Type B pancreatic cell (in vitro differentiated cells): ENCODE results near the gene RAB40B. TPM values are rescaled to one million over a fixed set of nuclear protein-coding genes. Genes with fewer than 3 reads are reported as not detected.

Experiments used
- DNase-seq: peaks from one replicate; pipeline ENCODE4 v3.0.0; 2021; ENCODE audit warnings: mixed read lengths; ENCODE audit not compliant: unreplicated experiment; ENCODE audit errors: extremely low spot score
- H3K27ac Mint-ChIP-seq: 2 replicates; pipeline ENCODE4 v1.8.0; 2021; ENCODE audit warnings: mild to moderate bottlenecking, mixed read lengths
- H3K27me3 Mint-ChIP-seq: 2 replicates; pipeline ENCODE4 v1.8.0; 2021; ENCODE audit warnings: mixed read lengths
- H3K36me3 Mint-ChIP-seq: 2 replicates; pipeline ENCODE4 v1.8.0; 2021; ENCODE audit warnings: mixed read lengths
- H3K4me1 Mint-ChIP-seq: one replicate; pipeline ENCODE4 v1.8.0; 2021; ENCODE audit warnings: mixed read lengths; ENCODE audit not compliant: unreplicated experiment
- H3K4me3 Mint-ChIP-seq: 2 replicates; pipeline ENCODE4 v1.8.0; 2021; ENCODE audit warnings: mild to moderate bottlenecking, mixed read lengths
- H3K9me3 Mint-ChIP-seq: 2 replicates; pipeline ENCODE4 v1.8.0; 2021; ENCODE audit warnings: mixed read lengths
- total RNA-seq: library from RNA; stranded (reverse); gene quantifications from 2 replicates; pipeline ENCODE4 v1.2.1, GENCODE V29; 2021; ENCODE audit warnings: low replicate concordance
- TF ChIP-seq, protein P1 (sequence below): fragments of 200-600 bp; sonication (generic); conservative IDR thresholded peaks from 2 replicates; pipeline ENCODE4 v1.5.0; 2021; ENCODE audit warnings: antibody characterized with exemption, mild to moderate bottlenecking

RAB40B gene
- total RNA-seq, 1 donor from 2014 or later = 16.7 TPM

- no peak for DNase-seq
- no peak overlapping the region for H3K4me3 Mint-ChIP-seq
- H3K27ac Mint-ChIP-seq = no peak overlapping the region
- TF ChIP-seq, protein P1, sequence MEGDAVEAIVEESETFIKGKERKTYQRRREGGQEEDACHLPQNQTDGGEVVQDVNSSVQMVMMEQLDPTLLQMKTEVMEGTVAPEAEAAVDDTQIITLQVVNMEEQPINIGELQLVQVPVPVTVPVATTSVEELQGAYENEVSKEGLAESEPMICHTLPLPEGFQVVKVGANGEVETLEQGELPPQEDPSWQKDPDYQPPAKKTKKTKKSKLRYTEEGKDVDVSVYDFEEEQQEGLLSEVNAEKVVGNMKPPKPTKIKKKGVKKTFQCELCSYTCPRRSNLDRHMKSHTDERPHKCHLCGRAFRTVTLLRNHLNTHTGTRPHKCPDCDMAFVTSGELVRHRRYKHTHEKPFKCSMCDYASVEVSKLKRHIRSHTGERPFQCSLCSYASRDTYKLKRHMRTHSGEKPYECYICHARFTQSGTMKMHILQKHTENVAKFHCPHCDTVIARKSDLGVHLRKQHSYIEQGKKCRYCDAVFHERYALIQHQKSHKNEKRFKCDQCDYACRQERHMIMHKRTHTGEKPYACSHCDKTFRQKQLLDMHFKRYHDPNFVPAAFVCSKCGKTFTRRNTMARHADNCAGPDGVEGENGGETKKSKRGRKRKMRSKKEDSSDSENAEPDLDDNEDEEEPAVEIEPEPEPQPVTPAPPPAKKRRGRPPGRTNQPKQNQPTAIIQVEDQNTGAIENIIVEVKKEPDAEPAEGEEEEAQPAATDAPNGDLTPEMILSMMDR = no peak
- H3K36me3 Mint-ChIP-seq = peaks cover 4% of the 10 kb centered on the region
- no peaks in the 10 kb centered on the region for H3K9me3 Mint-ChIP-seq
- peaks cover 15% of the 10 kb centered on the region for H3K4me1 Mint-ChIP-seq
- no peaks in the 10 kb centered on the region for H3K27me3 Mint-ChIP-seq
Measured at GRCh38 chr17:82665891-82666290, 32.6 kb downstream of the RAB40B start.

- Mint-ChIP-seq H3K36me3 (peaks cover 7% of the 10 kb centered on the region), H3K4me3 (no peak overlapping the region), H3K27ac (peak overlapping the region; percentile 46), H3K4me1 (peaks cover 12% of the 10 kb centered on the region), H3K27me3 (no peaks in the 10 kb centered on the region), H3K9me3 (no peaks in the 10 kb centered on the region)
- DNase-seq = no peak
- TF ChIP-seq, protein P1 = no peak
Measured at GRCh38 chr17:82665217-82665616, 33.3 kb downstream of the RAB40B start.

- DNase-seq = no peak
- Mint-ChIP-seq H3K27me3 (no peaks in the 10 kb centered on the region), H3K9me3 (no peaks in the 10 kb centered on the region), H3K36me3 (peaks cover 7% of the 10 kb centered on the region), H3K4me3 (no peak overlapping the region), H3K4me1 (peaks cover 12% of the 10 kb centered on the region), H3K27ac (peak overlapping the region; percentile 46)
- TF ChIP-seq, protein P1 = no peak
Measured at GRCh38 chr17:82664701-82665182, 33.8 kb downstream of the RAB40B start.

- Mint-ChIP-seq H3K27ac (no peak overlapping the region), H3K36me3 (peaks cover 7% of the 10 kb centered on the region), H3K4me1 (peaks cover 12% of the 10 kb centered on the region), H3K9me3 (no peaks in the 10 kb centered on the region), H3K27me3 (no peaks in the 10 kb centered on the region), H3K4me3 (no peak overlapping the region)
- DNase-seq = no peak
- TF ChIP-seq, protein P1 = no peak
Measured at GRCh38 chr17:82664276-82664575, 34.3 kb downstream of the RAB40B start.

DNA sequence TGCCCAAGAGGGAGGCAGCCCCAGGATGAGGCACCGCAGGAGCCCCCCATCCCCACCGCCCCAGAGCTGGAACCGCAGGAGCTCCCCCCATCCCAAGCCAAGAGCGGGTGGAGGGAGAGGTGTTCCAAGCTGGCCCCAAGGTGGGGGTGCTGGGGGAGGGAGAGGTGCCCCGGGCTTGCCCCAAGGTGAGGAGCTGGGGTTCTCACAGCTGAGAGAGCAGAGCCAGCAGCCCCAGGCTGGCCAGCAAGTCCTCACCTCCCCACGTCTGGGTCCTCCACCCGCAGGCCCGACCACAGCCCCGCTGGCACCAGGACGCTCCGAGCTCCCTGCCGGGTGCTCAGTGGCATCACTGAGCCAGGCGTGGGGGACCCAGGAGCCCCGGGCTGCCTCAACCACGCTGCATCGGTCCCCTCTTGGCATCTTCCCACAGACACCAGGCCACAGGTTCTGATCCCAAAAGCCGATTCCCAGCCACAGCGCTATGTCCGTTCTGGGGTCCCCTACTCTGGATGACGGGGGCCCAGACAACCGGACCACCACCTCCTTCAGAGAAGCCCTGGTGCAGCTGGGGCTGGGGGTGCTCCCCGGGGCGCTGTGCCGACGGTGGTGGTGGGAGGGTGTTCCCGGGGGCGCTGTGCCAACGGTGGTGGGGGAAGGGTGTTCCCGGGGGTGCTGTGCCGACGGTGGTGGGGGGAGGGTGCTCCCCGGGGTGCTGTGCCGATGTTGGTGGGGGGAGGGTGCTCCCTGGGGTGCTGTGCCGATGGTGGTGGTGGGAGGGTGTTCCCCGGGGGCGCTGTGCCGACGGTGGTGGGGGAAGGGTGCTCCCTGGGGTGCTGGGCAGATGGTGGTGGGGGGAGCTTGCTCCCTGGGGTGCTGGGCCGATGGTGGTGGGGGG lies 34.9 kb downstream of the RAB40B start:
- TF ChIP-seq, protein P1 = no peak

More for the DNA sequence above, 34.9 kb downstream of the RAB40B start:
- no peak for DNase-seq
- Mint-ChIP-seq H3K36me3 (peaks cover 7% of the 10 kb centered on the region), H3K27me3 (no peaks in the 10 kb centered on the region), H3K9me3 (no peaks in the 10 kb centered on the region), H3K27ac (no peak overlapping the region), H3K4me3 (no peak overlapping the region), H3K4me1 (peaks cover 10% of the 10 kb centered on the region)
